GM19193 (cell line): ENCODE data around the gene SUPT5H.

Source experiments
- POLR2A ChIP-seq: IDR thresholded peaks from 4 replicates; pipeline ENCODE4 v1.6.1; 2011; ENCODE audit not compliant: insufficient read depth, insufficient read length; ENCODE audit errors: extremely low read depth

Gene SUPT5H

GRCh38 chr19:39449116-39449797, 3.9 kb downstream of the SUPT5H start:
- no peak for TF ChIP-seq POLR2A

GRCh38 chr19:39463403-39463802, 18.0 kb downstream of the SUPT5H start:
- no peak for TF ChIP-seq POLR2A

- TF ChIP-seq POLR2A, result no peak
Observed at GRCh38 chr19:39465956-39466747, 20.8 kb downstream of the SUPT5H start.

- no peak for TF ChIP-seq POLR2A
Observed at GRCh38 chr19:39467941-39468340, 22.6 kb downstream of the SUPT5H start.

- peak; percentile 28 for TF ChIP-seq POLR2A
Observed at GRCh38 chr19:39469036-39469435, 23.7 kb downstream of the SUPT5H start.

- TF ChIP-seq POLR2A, result no peak
Observed at GRCh38 chr19:39469567-39469966, 24.2 kb downstream of the SUPT5H start.

- no peak for TF ChIP-seq POLR2A
Observed at GRCh38 chr19:39470724-39471339, 25.4 kb downstream of the SUPT5H start.

- no peak for TF ChIP-seq POLR2A
Observed at GRCh38 chr19:39471756-39472536, 26.6 kb downstream of the SUPT5H start.

- TF ChIP-seq POLR2A, result no peak
Observed at GRCh38 chr19:39472746-39473442, 27.5 kb downstream of the SUPT5H start.

- no peak for TF ChIP-seq POLR2A
Observed at GRCh38 chr19:39473443-39473960, 28.1 kb downstream of the SUPT5H start.

- no peak for TF ChIP-seq POLR2A
Observed at GRCh38 chr19:39474139-39474620, 28.8 kb downstream of the SUPT5H start.

GRCh38 chr19:39475748-39476147, 30.4 kb downstream of the SUPT5H start:
- no peak for TF ChIP-seq POLR2A

- TF ChIP-seq POLR2A, result no peak
Observed at GRCh38 chr19:39479916-39480315, 34.5 kb downstream of the SUPT5H start.
